A549 (cell line): Measurements from ENCODE around the gene ZNF580.

Experiments used
- BCL3 ChIP-seq: fragments of >200 bp; sonication (Bioruptor Twin); formaldehyde crosslinking; IDR thresholded peaks from 3 replicates; pipeline ENCODE4 v1.6.1; 2016
- CEBPB ChIP-seq, 2 experiments: fragments of >200 bp in 1 of 2; sonication (Bioruptor Twin) in 1 of 2; formaldehyde crosslinking in 1 of 2; IDR thresholded peaks; 2 replicates each; pipeline ENCODE4 v1.6.1; 2012 to 2016
- CTCF ChIP-seq: fragments of >200 bp; sonication (Bioruptor Twin); formaldehyde crosslinking; IDR thresholded peaks from 3 replicates; pipeline ENCODE4 v1.5.1; 2016
- MAZ ChIP-seq: fragments of 150-350 bp; IDR thresholded peaks from 2 replicates; pipeline ENCODE4 v1.6.1; 2014; ENCODE audit warnings: antibody characterized with exemption, low read depth, low read length, borderline replicate concordance
- NFE2L2 ChIP-seq: fragments of 150-350 bp; conservative IDR thresholded peaks from 2 replicates; pipeline ENCODE4 v1.6.1; 2014; ENCODE audit warnings: low read length
- POLR2A ChIP-seq: IDR thresholded peaks from 2 replicates; pipeline ENCODE4 v1.6.1; 2012; ENCODE audit warnings: mild to moderate bottlenecking, low read length
- SMC3 ChIP-seq: fragments of >200 bp; sonication (Bioruptor Twin); formaldehyde crosslinking; IDR thresholded peaks from 3 replicates; pipeline ENCODE4 v1.6.1; 2018; ENCODE audit warnings: inconsistent platforms
- TF ChIP-seq, protein P1 (sequence below): fragments of 450-650 bp; IDR thresholded peaks from 2 replicates; pipeline ENCODE4 v1.6.1; 2014; ENCODE audit warnings: antibody characterized with exemption

- TF ChIP-seq POLR2A (no peak), CTCF (no peak), NFE2L2 (no peak), MAZ (no peak), BCL3 (no peak), SMC3 (no peak), CEBPB (IDR thresholded peaks at IDR 0.05) (no peak)
- TF ChIP-seq, protein P1, sequence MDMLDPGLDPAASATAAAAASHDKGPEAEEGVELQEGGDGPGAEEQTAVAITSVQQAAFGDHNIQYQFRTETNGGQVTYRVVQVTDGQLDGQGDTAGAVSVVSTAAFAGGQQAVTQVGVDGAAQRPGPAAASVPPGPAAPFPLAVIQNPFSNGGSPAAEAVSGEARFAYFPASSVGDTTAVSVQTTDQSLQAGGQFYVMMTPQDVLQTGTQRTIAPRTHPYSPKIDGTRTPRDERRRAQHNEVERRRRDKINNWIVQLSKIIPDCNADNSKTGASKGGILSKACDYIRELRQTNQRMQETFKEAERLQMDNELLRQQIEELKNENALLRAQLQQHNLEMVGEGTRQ: no peak
Observed at GRCh38 chr19:55667006-55667381, 26.2 kb downstream of the ZNF580 start.
